ENCODE results near the gene ARFGAP1. TPM values are rescaled to one million over a fixed set of nuclear protein-coding genes. Genes with fewer than 3 reads are reported as not detected.
A peak's percentile ranks its signal among the peaks of the same experiment; 100 is the strongest.

ARFGAP1 gene
- total and polyA plus RNA-seq, 2 donors, result 36.3 to 111 TPM

DNA sequence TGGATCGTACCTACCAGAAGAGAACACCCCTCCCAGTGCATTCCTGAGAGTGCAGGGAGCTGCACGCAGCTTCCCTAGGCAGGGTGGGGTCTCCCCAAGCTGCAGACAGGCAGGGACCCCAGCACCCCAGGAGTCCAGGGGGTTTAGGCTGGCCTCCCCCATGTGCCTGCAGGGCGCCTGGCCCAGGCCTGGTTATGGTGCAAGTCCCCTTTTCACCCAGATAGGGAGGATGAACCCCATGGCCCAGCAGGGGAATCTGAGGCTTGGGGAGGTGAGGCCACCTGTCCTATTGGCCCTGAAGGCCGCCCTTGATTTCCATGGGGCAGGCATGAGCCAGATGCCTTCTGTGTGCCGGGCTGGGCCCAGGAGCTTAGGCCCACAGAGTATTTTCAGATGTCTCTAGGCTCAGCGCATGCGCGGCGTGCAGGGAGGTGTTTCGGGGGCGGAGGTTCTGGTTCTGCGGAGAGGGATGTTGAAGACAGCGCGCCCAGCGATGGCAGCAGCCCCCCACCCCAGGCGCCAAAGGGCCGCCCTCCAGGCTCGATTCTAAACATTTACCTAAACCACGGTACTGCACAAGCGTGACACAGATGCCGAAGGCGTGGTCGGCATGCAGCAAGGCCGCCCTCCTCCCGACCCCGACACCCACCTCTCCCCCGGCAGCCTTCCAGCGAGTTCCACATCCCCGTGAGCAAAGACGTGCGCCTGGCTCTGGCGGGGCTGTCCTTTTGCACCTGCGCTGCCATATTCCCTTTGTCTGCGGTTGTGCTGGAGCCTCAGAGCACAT, 49.7 kb downstream of the ARFGAP1 start:
- no peak overlapping the region for H3K4me3 ChIP-seq (ENCODE audit: low read length in 2 of 2)
- 75% methylated on average over 34 of the region's 34 CpGs for WGBS
- no peak for DNase-seq (ENCODE audit: low read depth in 6 of 9, low spot score in 9 of 9)
- no peaks in the 10 kb centered on the region for H3K36me3 ChIP-seq (ENCODE audit: control insufficient read depth in 2 of 2, insufficient read depth in 2 of 2, low read length in 1 of 2)
- no peak overlapping the region for H3K27ac ChIP-seq (ENCODE audit: low read depth in 1 of 2, low read length in 1 of 2)
- peaks cover 0 to 22% of the 10 kb centered on the region in 2 donors for H3K27me3 ChIP-seq (ENCODE audit: control insufficient read depth in 2 of 2, insufficient read depth in 1 of 2, low read length in 1 of 2)
- H3K9me3 ChIP-seq (ENCODE audit: control insufficient read depth in 2 of 2, insufficient read depth in 1 of 2, low read length in 1 of 2), result peaks cover 0 to 1% of the 10 kb centered on the region in 2 donors
- H3K4me1 ChIP-seq (ENCODE audit: control insufficient read depth in 2 of 2, insufficient read depth in 2 of 2, low read length in 2 of 2), result no peaks in the 10 kb centered on the region

DNA sequence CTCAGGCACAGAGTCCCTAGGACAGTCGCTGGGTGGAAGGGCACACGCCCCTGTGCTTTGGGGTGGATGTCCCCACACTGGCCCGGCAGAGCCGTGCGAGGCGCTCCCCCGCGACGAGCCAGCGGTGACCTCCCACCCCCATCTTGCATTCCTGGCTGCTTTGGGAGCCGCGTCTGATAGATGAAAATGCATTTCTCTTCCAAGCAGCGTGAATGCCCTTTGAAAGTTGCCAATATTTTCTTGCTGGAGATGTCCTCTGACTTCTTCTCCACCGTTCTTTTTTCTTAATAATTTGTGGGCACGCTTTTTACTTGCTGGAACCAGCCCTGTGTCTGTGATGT, 50.3 kb downstream of the ARFGAP1 start:
- peaks cover 0 to 1% of the 10 kb centered on the region in 2 donors for H3K9me3 ChIP-seq (ENCODE audit: control insufficient read depth in 2 of 2, insufficient read depth in 1 of 2, low read length in 1 of 2)
- no peak overlapping the region for H3K4me3 ChIP-seq (ENCODE audit: low read length in 2 of 2)
- DNase-seq (ENCODE audit: low read depth in 6 of 9, low spot score in 9 of 9), result no peak
- no peak overlapping the region for H3K27ac ChIP-seq (ENCODE audit: low read depth in 1 of 2, low read length in 1 of 2)
- no peaks in the 10 kb centered on the region for H3K36me3 ChIP-seq (ENCODE audit: control insufficient read depth in 2 of 2, insufficient read depth in 2 of 2, low read length in 1 of 2)
- H3K27me3 ChIP-seq (ENCODE audit: control insufficient read depth in 2 of 2, insufficient read depth in 1 of 2, low read length in 1 of 2), result peaks cover 0 to 22% of the 10 kb centered on the region in 2 donors
- no peaks in the 10 kb centered on the region for H3K4me1 ChIP-seq (ENCODE audit: control insufficient read depth in 2 of 2, insufficient read depth in 2 of 2, low read length in 2 of 2)
- WGBS, result 64% methylated on average over 15 of the region's 15 CpGs

- peaks cover 0 to 22% of the 10 kb centered on the region in 2 donors for H3K27me3 ChIP-seq (ENCODE audit: control insufficient read depth in 2 of 2, insufficient read depth in 1 of 2, low read length in 1 of 2)
- WGBS, result 80% methylated on average over 18 of the region's 18 CpGs
- no peak for DNase-seq (ENCODE audit: low read depth in 6 of 9, low spot score in 9 of 9)
These were observed 50.9 kb downstream of the ARFGAP1 start for GRCh38 chr20:63323357-63323981.

GRCh38 chr20:63325021-63325471, 52.4 kb downstream of the ARFGAP1 start:
- Histone ChIP-seq H3K9me3 (ENCODE audit: control insufficient read depth in 2 of 2, insufficient read depth in 1 of 2, low read length in 1 of 2) (no peaks in the 10 kb centered on the region), H3K27ac (ENCODE audit: low read depth in 1 of 2, low read length in 1 of 2) (no peak overlapping the region), H3K4me1 (ENCODE audit: control insufficient read depth in 2 of 2, insufficient read depth in 2 of 2, low read length in 2 of 2) (no peaks in the 10 kb centered on the region), H3K4me3 (ENCODE audit: low read length in 2 of 2) (no peak overlapping the region), H3K36me3 (ENCODE audit: control insufficient read depth in 2 of 2, insufficient read depth in 2 of 2, low read length in 1 of 2) (no peaks in the 10 kb centered on the region), H3K27me3 (ENCODE audit: control insufficient read depth in 2 of 2, insufficient read depth in 1 of 2, low read length in 1 of 2) (peaks cover 0 to 22% of the 10 kb centered on the region in 2 donors)
- WGBS, result 92% methylated on average over 10 of the region's 10 CpGs
- DNase-seq (ENCODE audit: low read depth in 6 of 9, low spot score in 9 of 9), result no peak

More at GRCh38 chr20:63323357-63323981, 50.9 kb downstream of the ARFGAP1 start:
- H3K9me3 ChIP-seq (ENCODE audit: control insufficient read depth in 2 of 2, insufficient read depth in 1 of 2, low read length in 1 of 2), result peaks cover 0 to 1% of the 10 kb centered on the region in 2 donors
- no peaks in the 10 kb centered on the region for H3K4me1 ChIP-seq (ENCODE audit: control insufficient read depth in 2 of 2, insufficient read depth in 2 of 2, low read length in 2 of 2)
- H3K36me3 ChIP-seq (ENCODE audit: control insufficient read depth in 2 of 2, insufficient read depth in 2 of 2, low read length in 1 of 2), result no peaks in the 10 kb centered on the region
- no peak overlapping the region for H3K27ac ChIP-seq (ENCODE audit: low read depth in 1 of 2, low read length in 1 of 2)
- H3K4me3 ChIP-seq (ENCODE audit: low read length in 2 of 2), result no peak overlapping the region

GRCh38 chr20:63325554-63326313, 53.1 kb downstream of the ARFGAP1 start:
- Histone ChIP-seq H3K27me3 (ENCODE audit: control insufficient read depth in 2 of 2, insufficient read depth in 1 of 2, low read length in 1 of 2) (peaks cover 0 to 22% of the 10 kb centered on the region in 2 donors), H3K36me3 (ENCODE audit: control insufficient read depth in 2 of 2, insufficient read depth in 2 of 2, low read length in 1 of 2) (no peaks in the 10 kb centered on the region), H3K27ac (ENCODE audit: low read depth in 1 of 2, low read length in 1 of 2) (no peak overlapping the region), H3K9me3 (ENCODE audit: control insufficient read depth in 2 of 2, insufficient read depth in 1 of 2, low read length in 1 of 2) (peaks cover 0 to 1% of the 10 kb centered on the region in 2 donors), H3K4me3 (ENCODE audit: low read length in 2 of 2) (no peak overlapping the region), H3K4me1 (ENCODE audit: control insufficient read depth in 2 of 2, insufficient read depth in 2 of 2, low read length in 2 of 2) (no peaks in the 10 kb centered on the region)
- 91% methylated on average over 8 of the region's 8 CpGs for WGBS
- DNase-seq (ENCODE audit: low read depth in 6 of 9, low spot score in 9 of 9), result no peak

DNA sequence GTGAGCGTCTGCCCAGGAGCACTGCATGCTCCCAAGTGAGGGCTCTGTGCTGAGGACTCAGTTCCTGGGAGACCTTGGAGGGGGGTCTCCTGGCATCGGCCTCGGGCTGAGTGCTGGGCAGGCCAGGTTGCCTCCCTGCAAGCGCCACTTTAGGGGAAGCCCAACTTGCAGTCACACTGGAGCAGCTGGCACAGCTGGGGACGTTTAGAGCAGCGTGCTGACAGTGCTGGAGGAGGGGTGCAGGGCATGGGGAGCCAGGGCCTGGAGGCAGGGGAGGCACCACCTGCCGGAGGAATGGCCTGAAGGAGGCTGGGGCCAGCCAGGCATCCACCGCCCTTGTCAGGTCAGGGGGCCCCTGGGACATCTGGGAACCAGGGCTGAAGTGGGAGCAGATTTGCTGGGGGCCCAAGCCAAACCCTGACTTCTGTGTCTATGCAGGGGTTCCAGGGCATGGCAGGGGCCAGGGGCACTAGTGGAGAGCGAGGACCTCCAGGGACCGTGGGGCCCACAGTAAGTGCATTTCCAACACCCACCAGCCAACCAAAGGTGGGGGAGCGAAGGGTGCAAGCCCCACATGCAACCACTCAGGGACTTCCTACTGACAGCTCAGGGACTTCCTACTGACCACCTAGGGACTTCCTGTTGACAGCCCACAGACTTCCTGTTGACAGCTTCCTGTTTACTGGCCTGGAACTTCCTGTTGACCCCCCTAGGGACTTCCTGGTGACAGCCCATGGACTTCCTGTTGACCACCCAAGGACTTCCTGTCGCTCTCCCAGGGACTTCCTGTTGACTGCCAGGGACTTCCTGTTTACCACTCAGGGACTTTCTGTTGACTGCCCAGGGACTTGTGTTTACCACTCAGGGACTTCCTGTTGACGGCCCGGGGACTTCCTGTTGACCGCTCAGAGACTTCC, 54.0 kb downstream of the ARFGAP1 start:
- Histone ChIP-seq H3K36me3 (ENCODE audit: control insufficient read depth in 2 of 2, insufficient read depth in 2 of 2, low read length in 1 of 2) (no peaks in the 10 kb centered on the region), H3K27ac (ENCODE audit: low read depth in 1 of 2, low read length in 1 of 2) (peak overlapping the region in 1 of 2 donors; percentile 68), H3K4me3 (ENCODE audit: low read length in 2 of 2) (no peak overlapping the region), H3K9me3 (ENCODE audit: control insufficient read depth in 2 of 2, insufficient read depth in 1 of 2, low read length in 1 of 2) (peaks cover 1 to 4% of the 10 kb centered on the region in 2 donors), H3K27me3 (ENCODE audit: control insufficient read depth in 2 of 2, insufficient read depth in 1 of 2, low read length in 1 of 2) (peaks cover 0 to 18% of the 10 kb centered on the region in 2 donors), H3K4me1 (ENCODE audit: control insufficient read depth in 2 of 2, insufficient read depth in 2 of 2, low read length in 2 of 2) (no peaks in the 10 kb centered on the region)
- 88% methylated on average over 15 of the region's 15 CpGs for WGBS
- no peak for DNase-seq (ENCODE audit: low read depth in 6 of 9, low spot score in 9 of 9)

GRCh38 chr20:63327231-63327745, 54.7 kb downstream of the ARFGAP1 start:
- Histone ChIP-seq H3K4me3 (ENCODE audit: low read length in 2 of 2) (no peak overlapping the region), H3K9me3 (ENCODE audit: control insufficient read depth in 2 of 2, insufficient read depth in 1 of 2, low read length in 1 of 2) (peaks cover 1 to 11% of the 10 kb centered on the region in 2 donors), H3K4me1 (ENCODE audit: control insufficient read depth in 2 of 2, insufficient read depth in 2 of 2, low read length in 2 of 2) (no peaks in the 10 kb centered on the region), H3K27me3 (ENCODE audit: control insufficient read depth in 2 of 2, insufficient read depth in 1 of 2, low read length in 1 of 2) (peaks cover 0 to 13% of the 10 kb centered on the region in 2 donors), H3K36me3 (ENCODE audit: control insufficient read depth in 2 of 2, insufficient read depth in 2 of 2, low read length in 1 of 2) (no peaks in the 10 kb centered on the region), H3K27ac (ENCODE audit: low read depth in 1 of 2, low read length in 1 of 2) (peak overlapping the region in 1 of 2 donors; percentile 68)
- 89% methylated on average over 8 of the region's 8 CpGs for WGBS
- no peak for DNase-seq (ENCODE audit: low read depth in 6 of 9, low spot score in 9 of 9)

- Histone ChIP-seq H3K4me3 (ENCODE audit: low read length in 2 of 2) (no peak overlapping the region), H3K4me1 (ENCODE audit: control insufficient read depth in 2 of 2, insufficient read depth in 2 of 2, low read length in 2 of 2) (no peaks in the 10 kb centered on the region), H3K36me3 (ENCODE audit: control insufficient read depth in 2 of 2, insufficient read depth in 2 of 2, low read length in 1 of 2) (no peaks in the 10 kb centered on the region), H3K27ac (ENCODE audit: low read depth in 1 of 2, low read length in 1 of 2) (no peak overlapping the region), H3K27me3 (ENCODE audit: control insufficient read depth in 2 of 2, insufficient read depth in 1 of 2, low read length in 1 of 2) (peaks cover 0 to 5% of the 10 kb centered on the region in 2 donors), H3K9me3 (ENCODE audit: control insufficient read depth in 2 of 2, insufficient read depth in 1 of 2, low read length in 1 of 2) (peaks cover 1 to 14% of the 10 kb centered on the region in 2 donors)
- DNase-seq (ENCODE audit: low read depth in 6 of 9, low spot score in 9 of 9), result no peak
- WGBS, result 86% methylated on average over 20 of the region's 20 CpGs
These were observed 55.5 kb downstream of the ARFGAP1 start for GRCh38 chr20:63328026-63328700.

Data from thymus (tissue), 11 donors.